PC-9 (cell line): ENCODE data around the gene PTPRG. TPM values are rescaled to one million over a fixed set of nuclear protein-coding genes. Genes with fewer than 3 reads are reported as not detected.

Experiments
- BruUV-seq: library from RNA; stranded (reverse); fragments of 400-500 nt; replicated peaks from 2 replicates; lab custom pipeline; 2021; lab: Mats Ljungman, UMichigan
- CTCF ChIA-PET: fragments of 300-600 bp; sonication (Branson Sonifier 250); formaldehyde crosslinking; loops from one replicate; lab custom pipeline; 2022; ENCODE audit warnings: antibody characterized with exemption; lab: Charles Lee
- POLR2A ChIA-PET: fragments of 300-600 bp; sonication (Branson Sonifier 250); formaldehyde crosslinking; loops from one replicate; lab custom pipeline; 2022; ENCODE audit warnings: antibody characterized with exemption; ENCODE audit not compliant: unreplicated experiment; lab: Charles Lee
- DNase-seq, 2 experiments: peaks; one replicate each; pipeline versions ENCODE4 v3.0.0 to v3.0.0-alpha.2; 2015 to 2022; ENCODE audit warnings: mixed read lengths in 1 of 2
- H2AFZ ChIP-seq: fragments of 200-600 bp; sonication (generic); 2 replicates; pipeline ENCODE4 v1.8.1; 2017; ENCODE audit warnings: antibody characterized with exemption
- H3F3A ChIP-seq: fragments of 200-600 bp; sonication (generic); 2 replicates; pipeline ENCODE4 v1.8.1; 2017; ENCODE audit warnings: antibody characterized with exemption, mild to moderate bottlenecking, low read depth; ENCODE audit not compliant: insufficient read depth
- H3K27ac ChIP-seq: fragments of 200-600 bp; sonication (generic); 2 replicates; pipeline ENCODE4 v1.6.1; 2016; ENCODE audit warnings: mixed run types
- H3K27me3 ChIP-seq: fragments of 200-600 bp; sonication (generic); 2 replicates; pipeline ENCODE4 v1.6.1; 2016; ENCODE audit warnings: low read depth, mixed run types; ENCODE audit not compliant: insufficient read depth
- H3K36me3 ChIP-seq: fragments of 200-600 bp; sonication (generic); 2 replicates; pipeline ENCODE4 v1.6.1; 2016; ENCODE audit warnings: low read depth, mixed run types
- H3K4me1 ChIP-seq: fragments of 200-600 bp; sonication (generic); replicated peaks from 2 replicates; pipeline ENCODE4 v1.6.1; 2016; ENCODE audit warnings: mixed run types; ENCODE audit not compliant: insufficient read depth
- H3K4me2 ChIP-seq: fragments of 200-600 bp; sonication (generic); 2 replicates; pipeline ENCODE4 v1.6.1; 2017; ENCODE audit warnings: mixed run types
- H3K4me3 ChIP-seq: fragments of 200-600 bp; sonication (generic); 2 replicates; pipeline ENCODE4 v1.6.1; 2016; ENCODE audit warnings: mixed run types
- H3K79me2 ChIP-seq: fragments of 200-600 bp; sonication (generic); 2 replicates; pipeline ENCODE4 v1.6.1; 2017; ENCODE audit warnings: low read depth, mixed run types
- H3K9me2 ChIP-seq: fragments of 200-600 bp; sonication (generic); 2 replicates; pipeline ENCODE4 v1.8.1; 2017; ENCODE audit warnings: mild to moderate bottlenecking; ENCODE audit not compliant: insufficient read depth
- H3K9me3 ChIP-seq: fragments of 200-600 bp; sonication (generic); 2 replicates; pipeline ENCODE4 v1.8.1; 2016; ENCODE audit warnings: low read depth; ENCODE audit not compliant: insufficient read depth
- H4K20me1 ChIP-seq: fragments of 200-600 bp; sonication (generic); 2 replicates; pipeline ENCODE4 v1.8.1; 2017; ENCODE audit not compliant: insufficient read depth
- EZH2 ChIP-seq: fragments of 200-600 bp; sonication (generic); IDR thresholded peaks from 2 replicates; pipeline ENCODE4 v1.8.0; 2017; ENCODE audit warnings: antibody characterized with exemption, low read depth
- intact Hi-C: fragments of 100-400 bp; cut with micrococcal nuclease; formaldehyde crosslinking; loops from one replicate; pipeline ENCODE4 v1.10.0; 2022; ENCODE audit not compliant: unreplicated experiment
- total RNA-seq: library from RNA; stranded (reverse); gene quantifications from 2 replicates; pipeline ENCODE4 v1.2.3, GENCODE V29; 2021
- TF ChIP-seq, protein P1 (sequence below): fragments of 200-600 bp; sonication (generic); conservative IDR thresholded peaks from 2 replicates; pipeline ENCODE4 v1.6.1; 2017; ENCODE audit warnings: mixed run types, antibody characterized with exemption, mild to moderate bottlenecking, moderate library complexity

Gene PTPRG
- total RNA-seq, 1 experiment from 2014 or later = 32.9 TPM

DNA sequence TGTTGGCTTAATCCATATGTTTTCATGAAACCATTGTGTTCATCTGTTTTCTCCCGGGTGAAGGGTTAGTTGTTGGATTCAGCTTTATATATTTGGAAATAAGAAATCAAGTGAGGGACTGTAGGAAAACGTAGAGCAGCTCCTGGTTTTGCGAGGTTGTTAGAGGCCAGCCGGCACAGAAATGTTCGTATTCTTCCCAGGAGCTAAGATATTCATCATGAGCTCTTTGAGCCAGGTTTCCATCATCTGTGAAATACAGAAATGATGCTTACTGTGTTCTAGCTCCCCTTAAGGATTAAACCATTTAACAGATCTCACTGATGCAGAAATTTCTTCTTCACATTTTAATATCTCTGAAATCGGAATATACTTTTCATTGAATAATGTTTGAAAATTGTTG lies 235.5 kb downstream of the PTPRG start:
- Histone ChIP-seq H4K20me1 (no peaks in the 10 kb centered on the region), H3K4me3 (no peak overlapping the region), H3F3A (0 out of 2 replicates have a peak, but pooled peaks cover 5% of the 10 kb centered on the region), H3K27me3 (no peaks in the 10 kb centered on the region), H3K79me2 (no peaks in the 10 kb centered on the region), H3K4me2 (no peak overlapping the region), H3K27ac (no peak overlapping the region), H3K9me2 (no peaks in the 10 kb centered on the region), H3K9me3 (no peaks in the 10 kb centered on the region), H3K4me1 (no peaks in the 10 kb centered on the region), H3K36me3 (no peaks in the 10 kb centered on the region), H2AFZ (no peak overlapping the region)
- no peak for DNase-seq
- ChIA-PET CTCF (no interaction called here), POLR2A (no interaction called here)
- intact Hi-C loops = no loop called here
- TF ChIP-seq EZH2 = no peak
- TF ChIP-seq, protein P1, sequence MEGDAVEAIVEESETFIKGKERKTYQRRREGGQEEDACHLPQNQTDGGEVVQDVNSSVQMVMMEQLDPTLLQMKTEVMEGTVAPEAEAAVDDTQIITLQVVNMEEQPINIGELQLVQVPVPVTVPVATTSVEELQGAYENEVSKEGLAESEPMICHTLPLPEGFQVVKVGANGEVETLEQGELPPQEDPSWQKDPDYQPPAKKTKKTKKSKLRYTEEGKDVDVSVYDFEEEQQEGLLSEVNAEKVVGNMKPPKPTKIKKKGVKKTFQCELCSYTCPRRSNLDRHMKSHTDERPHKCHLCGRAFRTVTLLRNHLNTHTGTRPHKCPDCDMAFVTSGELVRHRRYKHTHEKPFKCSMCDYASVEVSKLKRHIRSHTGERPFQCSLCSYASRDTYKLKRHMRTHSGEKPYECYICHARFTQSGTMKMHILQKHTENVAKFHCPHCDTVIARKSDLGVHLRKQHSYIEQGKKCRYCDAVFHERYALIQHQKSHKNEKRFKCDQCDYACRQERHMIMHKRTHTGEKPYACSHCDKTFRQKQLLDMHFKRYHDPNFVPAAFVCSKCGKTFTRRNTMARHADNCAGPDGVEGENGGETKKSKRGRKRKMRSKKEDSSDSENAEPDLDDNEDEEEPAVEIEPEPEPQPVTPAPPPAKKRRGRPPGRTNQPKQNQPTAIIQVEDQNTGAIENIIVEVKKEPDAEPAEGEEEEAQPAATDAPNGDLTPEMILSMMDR = no peak
- BruUV-seq = no TSS peak

DNA sequence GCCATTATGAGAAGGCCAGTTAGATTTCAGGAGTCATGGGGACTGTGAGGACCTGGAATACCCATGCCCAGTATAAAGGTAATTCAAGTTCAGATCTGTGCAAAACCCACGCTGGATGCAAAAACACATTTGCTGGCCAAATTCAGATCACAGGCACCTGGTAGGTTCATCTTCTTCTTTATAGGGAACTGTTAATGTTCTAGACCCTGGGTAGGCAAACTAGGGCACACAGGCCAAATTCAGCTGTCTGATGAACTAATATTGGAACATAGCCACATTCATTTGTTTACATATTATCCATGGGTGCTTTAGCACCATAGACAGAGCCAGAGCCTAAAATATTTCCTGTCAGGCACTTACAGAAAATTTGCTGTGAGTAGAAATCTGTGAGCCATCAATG lies 241.4 kb downstream of the PTPRG start:
- DNase-seq = no peak
- Histone ChIP-seq H3F3A (peaks cover 5% of the 10 kb centered on the region; the same call in 1 of the 2 replicates), H3K79me2 (no peaks in the 10 kb centered on the region), H4K20me1 (no peaks in the 10 kb centered on the region), H3K27me3 (no peaks in the 10 kb centered on the region), H3K9me3 (no peaks in the 10 kb centered on the region), H3K4me2 (no peak overlapping the region), H3K9me2 (no peaks in the 10 kb centered on the region), H3K4me1 (no peaks in the 10 kb centered on the region), H3K4me3 (no peak overlapping the region), H2AFZ (no peak overlapping the region), H3K36me3 (no peaks in the 10 kb centered on the region), H3K27ac (no peak overlapping the region)
- no TSS peak for BruUV-seq
- no peak for TF ChIP-seq EZH2
- TF ChIP-seq, protein P1 = no peak
- POLR2A ChIA-PET = no interaction called here
- CTCF ChIA-PET = no interaction called here
- intact Hi-C loops = no loop called here

DNA sequence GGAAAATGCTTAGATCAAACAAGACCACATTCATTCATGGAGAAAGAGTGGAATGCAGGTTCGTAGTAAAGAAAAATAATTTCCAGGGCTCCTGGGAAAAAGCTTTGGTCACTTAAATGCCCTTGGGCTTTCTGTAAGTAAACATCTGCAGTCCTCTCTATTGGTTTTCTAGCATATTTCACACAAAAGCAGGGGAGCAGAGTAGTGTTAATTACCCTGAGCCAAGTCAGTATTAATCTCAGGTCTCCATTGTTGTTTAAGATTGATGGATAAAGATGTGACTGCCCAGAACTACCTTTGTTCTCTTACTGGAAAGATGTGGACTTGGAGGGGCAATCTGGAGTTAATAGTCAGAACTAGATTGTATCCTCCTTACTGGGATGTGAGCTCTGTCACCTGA lies 242.6 kb downstream of the PTPRG start:
- intact Hi-C loops = no loop called here
- H3F3A ChIP-seq = no peaks in the 10 kb centered on the region; the same call in 1 of the 2 replicates
- CTCF ChIA-PET = no interaction called here
- no peaks in the 10 kb centered on the region for H4K20me1 ChIP-seq
- no peaks in the 10 kb centered on the region for H3K36me3 ChIP-seq
- H3K4me1 ChIP-seq = no peaks in the 10 kb centered on the region
- H3K27ac ChIP-seq = no peak overlapping the region
- no peaks in the 10 kb centered on the region for H3K9me2 ChIP-seq
- no peaks in the 10 kb centered on the region for H3K79me2 ChIP-seq
- no peaks in the 10 kb centered on the region for H3K27me3 ChIP-seq
- no peak overlapping the region for H3K4me2 ChIP-seq
- BruUV-seq = no TSS peak
- no peak for DNase-seq
- POLR2A ChIA-PET = no interaction called here
- no peak overlapping the region for H3K4me3 ChIP-seq
- TF ChIP-seq EZH2 = no peak
- TF ChIP-seq, protein P1 = no peak
- no peak overlapping the region for H2AFZ ChIP-seq
- no peaks in the 10 kb centered on the region for H3K9me3 ChIP-seq
